Keratinocyte (primary cell): Measurements from ENCODE around the gene HAUS2.
"Not testable (repeated sequence)": the region's sequence is repeated elsewhere in the genome, so short reads cannot be mapped to it uniquely, and the experiment has no call there.

ENCODE experiments used
- EZH2 ChIP-seq: IDR thresholded peaks from one replicate; pipeline ENCODE4 v1.6.1; 2012; ENCODE audit warnings: inconsistent platforms, mild to moderate bottlenecking, low read length, moderate library complexity
- TF ChIP-seq, protein P1 (sequence below), 3 experiments: IDR thresholded peaks in 1 of 3; conservative IDR thresholded peaks in 1 of 3; optimal IDR thresholded peaks in 1 of 3; 2 replicates in 2 of 3; 3 replicates in 1 of 3; pipeline versions ENCODE3 to v1.5.1; 2011; ENCODE audit warnings: low read length in 3 of 3, mild to moderate bottlenecking in 3 of 3, moderate library complexity in 2 of 3, control low read depth in 1 of 3, inconsistent platforms in 1 of 3; ENCODE audit not compliant: insufficient read depth in 2 of 3; ENCODE audit errors: extremely low read depth in 1 of 3

DNA sequence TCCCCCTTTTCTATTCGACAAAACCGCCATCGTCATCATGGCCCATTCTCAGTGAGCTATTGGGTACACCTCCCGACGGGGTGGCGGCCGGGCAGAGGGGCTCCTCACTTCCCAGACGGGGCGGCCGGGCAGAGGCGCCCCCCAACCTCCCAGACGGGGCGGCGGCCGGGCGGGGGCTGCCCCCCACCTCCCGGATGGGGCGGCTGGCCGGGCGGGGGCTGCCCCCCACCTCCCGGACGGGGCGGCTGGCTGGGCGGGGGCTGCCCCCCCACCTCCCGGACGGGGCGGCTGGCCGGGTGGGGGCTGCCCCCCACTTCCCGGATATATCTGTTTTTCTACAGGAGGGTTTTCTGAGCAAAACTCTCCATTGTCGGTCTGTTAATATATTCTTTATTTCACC lies 52.7 kb downstream of the HAUS2 start:
- not testable (repeated sequence) for TF ChIP-seq EZH2
- TF ChIP-seq, protein P1, sequence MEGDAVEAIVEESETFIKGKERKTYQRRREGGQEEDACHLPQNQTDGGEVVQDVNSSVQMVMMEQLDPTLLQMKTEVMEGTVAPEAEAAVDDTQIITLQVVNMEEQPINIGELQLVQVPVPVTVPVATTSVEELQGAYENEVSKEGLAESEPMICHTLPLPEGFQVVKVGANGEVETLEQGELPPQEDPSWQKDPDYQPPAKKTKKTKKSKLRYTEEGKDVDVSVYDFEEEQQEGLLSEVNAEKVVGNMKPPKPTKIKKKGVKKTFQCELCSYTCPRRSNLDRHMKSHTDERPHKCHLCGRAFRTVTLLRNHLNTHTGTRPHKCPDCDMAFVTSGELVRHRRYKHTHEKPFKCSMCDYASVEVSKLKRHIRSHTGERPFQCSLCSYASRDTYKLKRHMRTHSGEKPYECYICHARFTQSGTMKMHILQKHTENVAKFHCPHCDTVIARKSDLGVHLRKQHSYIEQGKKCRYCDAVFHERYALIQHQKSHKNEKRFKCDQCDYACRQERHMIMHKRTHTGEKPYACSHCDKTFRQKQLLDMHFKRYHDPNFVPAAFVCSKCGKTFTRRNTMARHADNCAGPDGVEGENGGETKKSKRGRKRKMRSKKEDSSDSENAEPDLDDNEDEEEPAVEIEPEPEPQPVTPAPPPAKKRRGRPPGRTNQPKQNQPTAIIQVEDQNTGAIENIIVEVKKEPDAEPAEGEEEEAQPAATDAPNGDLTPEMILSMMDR (optimal IDR thresholded peaks at IDR 0.05 in 1 of 3, IDR thresholded peaks at IDR 0.05 in 1 of 3, conservative IDR thresholded peaks at IDR 0.05 in 1 of 3; ENCODE audit: extremely low read depth in 1 of 3, insufficient read depth in 2 of 3, low read length in 3 of 3) = not testable (repeated sequence)
